GM23248 (cell line): ENCODE results near the gene RAB6B. TPM values are rescaled to one million over a fixed set of nuclear protein-coding genes. Genes with fewer than 3 reads are reported as not detected.

Experiments
- DNase-seq: peaks from one replicate; pipeline ENCODE4 v3.0.0-alpha.2; 2015
- H2AFZ ChIP-seq: fragments of 200-600 bp; sonication (generic); 2 replicates; pipeline ENCODE4 v1.6.1; 2016; ENCODE audit warnings: antibody characterized with exemption
- H3F3A ChIP-seq: fragments of 200-600 bp; sonication (generic); 2 replicates; pipeline ENCODE4 v1.6.1; 2016; ENCODE audit warnings: mild to moderate bottlenecking, antibody characterized with exemption, mixed run types; ENCODE audit not compliant: insufficient read depth
- H3K27ac ChIP-seq: fragments of 200-600 bp; sonication (generic); 2 replicates; pipeline ENCODE4 v1.5.1; 2016; ENCODE audit warnings: mild to moderate bottlenecking
- H3K27me3 ChIP-seq: fragments of 200-600 bp; sonication (generic); replicated peaks from 2 replicates; pipeline ENCODE4 v1.6.1; 2016; ENCODE audit warnings: mild to moderate bottlenecking; ENCODE audit not compliant: insufficient read depth
- H3K36me3 ChIP-seq: fragments of 200-600 bp; sonication (generic); 2 replicates; pipeline ENCODE4 v1.6.1; 2016; ENCODE audit warnings: low read depth, mild to moderate bottlenecking
- H3K4me1 ChIP-seq: fragments of 200-600 bp; sonication (generic); 2 replicates; pipeline ENCODE4 v1.6.1; 2016; ENCODE audit warnings: mild to moderate bottlenecking; ENCODE audit not compliant: insufficient read depth
- H3K4me2 ChIP-seq: fragments of 200-600 bp; sonication (generic); one replicate; pipeline ENCODE4 v1.6.1; 2016; ENCODE audit warnings: mild to moderate bottlenecking; ENCODE audit not compliant: unreplicated experiment
- H3K4me3 ChIP-seq: fragments of 200-600 bp; sonication (generic); 2 replicates; pipeline ENCODE4 v1.5.1; 2016; ENCODE audit warnings: mild to moderate bottlenecking
- H3K79me2 ChIP-seq: fragments of 200-600 bp; sonication (generic); 2 replicates; pipeline ENCODE4 v1.6.1; 2016; ENCODE audit warnings: mild to moderate bottlenecking; ENCODE audit not compliant: insufficient read depth
- H3K9ac ChIP-seq: fragments of 200-600 bp; sonication (generic); 2 replicates; pipeline ENCODE4 v1.6.1; 2016; ENCODE audit warnings: mild to moderate bottlenecking
- H3K9me2 ChIP-seq: fragments of 200-600 bp; sonication (generic); 2 replicates; pipeline ENCODE4 v1.6.1; 2016; ENCODE audit warnings: mixed run types, mild to moderate bottlenecking, moderate library complexity; ENCODE audit not compliant: insufficient read depth
- H3K9me3 ChIP-seq: fragments of 200-600 bp; sonication (generic); one replicate; pipeline ENCODE4 v1.6.1; 2017; ENCODE audit warnings: low read depth
- H4K20me1 ChIP-seq: fragments of 200-600 bp; sonication (generic); 2 replicates; pipeline ENCODE4 v1.6.0; 2016; ENCODE audit not compliant: insufficient read depth
- EZH2 ChIP-seq: fragments of 200-600 bp; sonication (generic); IDR thresholded peaks from 2 replicates; pipeline ENCODE4 v1.6.1; 2018; ENCODE audit warnings: antibody characterized with exemption, mild to moderate bottlenecking; ENCODE audit not compliant: insufficient read depth, poor library complexity, severe bottlenecking
- EZH2phosphoT487 ChIP-seq: fragments of 200-600 bp; sonication (generic); IDR thresholded peaks from 2 replicates; pipeline ENCODE4 v1.6.1; 2018; ENCODE audit warnings: antibody characterized with exemption, moderate library complexity, mild to moderate bottlenecking, low read depth; ENCODE audit not compliant: insufficient read depth
- WGBS, 2 experiments: methylation state at CpG; one replicate each; pipeline ENCODE4 v1.1.6; 2015 to 2017; ENCODE audit warnings: low lambda C conversion rate in 2 of 2, low coverage in 1 of 2; ENCODE audit errors: missing lambda C conversion rate in 2 of 2; 5-methylcytosine and 5-hydroxymethylcytosine counted together
- in situ Hi-C: fragments of 300-500 bp; cut with MboI; formaldehyde crosslinking; loops from 2 replicates; pipeline ENCODE4 v1.15.0; 2020
- polyA plus RNA-seq: library from polyadenylated mRNA; unstranded; fragments of >200 nt; fragmentation: Nextera tagmentation; extraction: Ambion mirVana; gene quantifications from 2 replicates; pipeline ENCODE4 v1.2.1, GENCODE V29; 2016
- total RNA-seq: library from RNA; depleted of rRNA; stranded (reverse); fragments of >200 nt; shearing (Covaris generic); gene quantifications from 2 replicates; pipeline ENCODE4 v1.2.3, GENCODE V29; 2014

The RAB6B gene
- total and polyA plus RNA-seq, 2 experiments from 2014 or later = 0.59 to 0.76 TPM

GRCh38 chr3:133779626-133780203, 116.0 kb downstream of the RAB6B start:
- H3K79me2 ChIP-seq = no peaks in the 10 kb centered on the region
- H3K9me2 ChIP-seq = no peaks in the 10 kb centered on the region
- H4K20me1 ChIP-seq = no peaks in the 10 kb centered on the region
- H3K9ac ChIP-seq = no peak overlapping the region
- in situ Hi-C loops = no loop called here
- H3K4me3 ChIP-seq = no peak overlapping the region
- H3K4me2 ChIP-seq = no peak overlapping the region
- WGBS, 2 experiments = 17 to 21% methylated on average over 4 of the region's 4 CpGs
- DNase-seq = no peak
- H3K9me3 ChIP-seq = no peaks in the 10 kb centered on the region
- H2AFZ ChIP-seq = no peak overlapping the region
- H3K36me3 ChIP-seq = no peaks in the 10 kb centered on the region
- H3K4me1 ChIP-seq = no peaks in the 10 kb centered on the region
- H3K27me3 ChIP-seq = no peaks in the 10 kb centered on the region
- H3K27ac ChIP-seq = no peak overlapping the region
- TF ChIP-seq EZH2phosphoT487 (no peak), EZH2 (no peak)
- no peaks in the 10 kb centered on the region for H3F3A ChIP-seq

- Histone ChIP-seq H3K27me3 (no peaks in the 10 kb centered on the region; the same call in 1 of the 2 replicates), H3K9ac (no peak overlapping the region), H3K27ac (no peak overlapping the region), H3F3A (no peaks in the 10 kb centered on the region), H3K9me3 (no peaks in the 10 kb centered on the region), H3K4me3 (no peak overlapping the region), H2AFZ (no peak overlapping the region), H4K20me1 (no peaks in the 10 kb centered on the region), H3K79me2 (no peaks in the 10 kb centered on the region), H3K4me1 (no peaks in the 10 kb centered on the region), H3K36me3 (no peaks in the 10 kb centered on the region), H3K9me2 (no peaks in the 10 kb centered on the region), H3K4me2 (no peak overlapping the region)
- TF ChIP-seq EZH2phosphoT487 (no peak), EZH2 (no peak)
- in situ Hi-C loops = no loop called here
- WGBS, 2 experiments = 31 to 38% methylated on average over 8 of the region's 8 CpGs
- DNase-seq = no peak
Observed at GRCh38 chr3:133777807-133778568, 117.7 kb downstream of the RAB6B start.

GRCh38 chr3:133776794-133777438, 118.8 kb downstream of the RAB6B start:
- in situ Hi-C loops = no loop called here
- Histone ChIP-seq H3K9me2 (no peaks in the 10 kb centered on the region), H3K4me1 (no peaks in the 10 kb centered on the region), H3K4me3 (no peak overlapping the region), H3K27me3 (no peaks in the 10 kb centered on the region; the same call in 1 of the 2 replicates), H3K79me2 (no peaks in the 10 kb centered on the region), H3K36me3 (no peaks in the 10 kb centered on the region), H3K9me3 (no peaks in the 10 kb centered on the region), H2AFZ (no peak overlapping the region), H3K9ac (no peak overlapping the region), H4K20me1 (no peaks in the 10 kb centered on the region), H3K27ac (no peak overlapping the region), H3K4me2 (no peak overlapping the region), H3F3A (no peaks in the 10 kb centered on the region)
- no peak for TF ChIP-seq EZH2phosphoT487
- TF ChIP-seq EZH2 = no peak
- whole genome bisulfite sequencing, 2 experiments = 60 to 64% methylated on average over 7 of the region's 7 CpGs
- no peak for DNase-seq

DNA sequence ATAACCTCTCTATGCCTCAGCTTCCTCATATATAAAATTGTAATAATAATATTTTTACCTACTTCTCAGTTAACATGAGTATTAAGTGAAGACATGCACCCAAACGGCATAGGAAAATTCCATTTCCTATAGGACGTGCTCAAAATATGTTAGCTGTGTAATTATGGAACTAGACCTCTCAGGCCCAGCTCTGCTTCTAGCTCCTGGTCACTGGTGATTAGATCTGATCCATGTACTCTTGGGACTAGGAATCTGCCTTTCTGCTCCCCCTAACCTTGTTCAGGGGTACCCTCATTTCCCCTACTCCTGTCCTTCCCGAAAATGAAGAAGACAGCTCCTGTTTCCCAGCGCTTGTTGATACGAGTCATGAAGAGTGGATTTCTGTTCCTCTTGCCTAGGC, 119.8 kb downstream of the RAB6B start:
- TF ChIP-seq EZH2phosphoT487 (no peak), EZH2 (no peak)
- in situ Hi-C loops = no loop called here
- DNase-seq = no peak
- H3K9me2 ChIP-seq = no peaks in the 10 kb centered on the region
- no peaks in the 10 kb centered on the region for H4K20me1 ChIP-seq
- no peak overlapping the region for H3K9ac ChIP-seq
- no peak overlapping the region for H3K27ac ChIP-seq
- no peaks in the 10 kb centered on the region for H3K36me3 ChIP-seq
- H3K27me3 ChIP-seq = no peaks in the 10 kb centered on the region; the same call in 1 of the 2 replicates
- no peaks in the 10 kb centered on the region for H3F3A ChIP-seq
- no peak overlapping the region for H3K4me3 ChIP-seq
- H2AFZ ChIP-seq = no peak overlapping the region
- H3K9me3 ChIP-seq = no peaks in the 10 kb centered on the region
- H3K4me2 ChIP-seq = no peak overlapping the region
- WGBS, 2 experiments = 72 to 73% methylated on average over 5 of the region's 5 CpGs
- H3K79me2 ChIP-seq = no peaks in the 10 kb centered on the region
- no peaks in the 10 kb centered on the region for H3K4me1 ChIP-seq
